Osteoblast (primary cell): ENCODE data around the gene PHYH. TPM values are rescaled to one million over a fixed set of nuclear protein-coding genes. Genes with fewer than 3 reads are reported as not detected.

Source experiments
- DNase-seq: peaks from one replicate; pipeline ENCODE4 v3.0.0; 2011; ENCODE audit warnings: low spot score, mixed read lengths; ENCODE audit not compliant: insufficient read length; ENCODE audit errors: missing footprints
- H2AFZ ChIP-seq: 2 replicates; pipeline ENCODE4 v1.6.0; 2011; ENCODE audit warnings: mild to moderate bottlenecking, low read length
- H3K27ac ChIP-seq: 2 replicates; pipeline ENCODE4 v1.5.1; 2011; ENCODE audit warnings: mild to moderate bottlenecking, low read depth, low read length, moderate library complexity
- H3K27me3 ChIP-seq: 2 replicates; pipeline ENCODE4 v1.6.0; 2012; ENCODE audit warnings: mild to moderate bottlenecking, control low read depth, inconsistent platforms, low read length, moderate library complexity; ENCODE audit not compliant: insufficient read depth
- H3K36me3 ChIP-seq: 2 replicates; pipeline ENCODE4 v1.5.1; 2011; ENCODE audit warnings: mild to moderate bottlenecking, low read length, control low read depth, moderate library complexity; ENCODE audit not compliant: insufficient read depth
- H3K4me1 ChIP-seq: 2 replicates; pipeline ENCODE4 v1.5.1; 2011; ENCODE audit warnings: mild to moderate bottlenecking, low read length, control low read depth, moderate library complexity; ENCODE audit not compliant: insufficient read depth
- H3K4me2 ChIP-seq: 2 replicates; pipeline ENCODE4 v1.6.0; 2011; ENCODE audit warnings: mild to moderate bottlenecking, low read length; ENCODE audit not compliant: insufficient read depth
- H3K4me3 ChIP-seq: fragments of 200-600 bp; sonication (generic); 3 replicates; pipeline ENCODE4 v1.5.1; 2012; ENCODE audit warnings: mild to moderate bottlenecking, low read length, inconsistent platforms; ENCODE audit not compliant: insufficient read depth
- H3K79me2 ChIP-seq: 2 replicates; pipeline ENCODE4 v1.6.0; 2012; ENCODE audit warnings: mild to moderate bottlenecking, low read length, control low read depth, inconsistent platforms; ENCODE audit not compliant: insufficient read depth
- H3K9me3 ChIP-seq: 2 replicates; pipeline ENCODE4 v1.5.1; 2011; ENCODE audit warnings: low read depth, low read length, control low read depth
- H4K20me1 ChIP-seq: 2 replicates; pipeline ENCODE4 v1.6.0; 2012; ENCODE audit warnings: mild to moderate bottlenecking, low read length, control low read depth; ENCODE audit not compliant: insufficient read depth
- CTCF ChIP-seq: IDR thresholded peaks from 2 replicates; pipeline ENCODE4 v1.5.1; 2011; ENCODE audit warnings: mild to moderate bottlenecking, low read depth, low read length, moderate library complexity; ENCODE audit errors: extremely low read depth
- total RNA-seq: library from RNA; depleted of rRNA; stranded (reverse); fragments of >200 nt; gene quantifications from 2 replicates; pipeline ENCODE4 v1.2.3, GENCODE V29; 2012

PHYH gene
- total RNA-seq, 1 donor, result 28.6 TPM

- no peak for TF ChIP-seq CTCF
- H3K4me3 ChIP-seq, result no peak overlapping the region
- H2AFZ ChIP-seq, result no peak overlapping the region
- H3K79me2 ChIP-seq, result no peaks in the 10 kb centered on the region
- no peaks in the 10 kb centered on the region for H3K27me3 ChIP-seq
- no peaks in the 10 kb centered on the region for H3K36me3 ChIP-seq
- no peak overlapping the region for H3K27ac ChIP-seq
- no peaks in the 10 kb centered on the region for H4K20me1 ChIP-seq
- no peak overlapping the region for H3K4me2 ChIP-seq
- no peaks in the 10 kb centered on the region for H3K4me1 ChIP-seq
- DNase-seq, result no peak
- H3K9me3 ChIP-seq, result no peaks in the 10 kb centered on the region
These were observed 8.2 kb upstream of the PHYH start for GRCh38 chr10:13308096-13308495.

GRCh38 chr10:13306103-13306502 is 6.2 kb upstream of the PHYH start:
- Histone ChIP-seq H3K4me2 (no peak overlapping the region), H3K36me3 (no peaks in the 10 kb centered on the region), H2AFZ (no peak overlapping the region), H3K79me2 (no peaks in the 10 kb centered on the region), H3K9me3 (no peaks in the 10 kb centered on the region), H3K4me1 (no peaks in the 10 kb centered on the region), H3K27me3 (no peaks in the 10 kb centered on the region), H3K4me3 (no peak overlapping the region), H4K20me1 (no peaks in the 10 kb centered on the region), H3K27ac (no peak overlapping the region)
- no peak for DNase-seq
- no peak for TF ChIP-seq CTCF

GRCh38 chr10:13302821-13303555 is 3.1 kb upstream of the PHYH start:
- Histone ChIP-seq H3K27ac (no peak overlapping the region), H3K4me3 (peak overlapping the region; percentile 91), H3K79me2 (peaks cover 5% of the 10 kb centered on the region), H3K4me1 (peaks cover 8% of the 10 kb centered on the region), H3K9me3 (no peaks in the 10 kb centered on the region), H3K4me2 (peak overlapping the region; percentile 98), H3K36me3 (no peaks in the 10 kb centered on the region), H2AFZ (peak overlapping the region; percentile 96), H3K27me3 (no peaks in the 10 kb centered on the region), H4K20me1 (no peaks in the 10 kb centered on the region)
- no peak for TF ChIP-seq CTCF
- no peak for DNase-seq

- TF ChIP-seq CTCF, result no peak
- H3K79me2 ChIP-seq, result peaks cover 5% of the 10 kb centered on the region
These were observed 972 bp downstream of the PHYH start for GRCh38 chr10:13298748-13299436.

More at GRCh38 chr10:13298748-13299436, 972 bp downstream of the PHYH start:
- no peaks in the 10 kb centered on the region for H4K20me1 ChIP-seq
- H3K4me3 ChIP-seq, result peak overlapping the region; percentile 75
- peak overlapping the region; percentile 87 for H3K27ac ChIP-seq
- H3K27me3 ChIP-seq, result no peaks in the 10 kb centered on the region
- peaks cover 8% of the 10 kb centered on the region for H3K36me3 ChIP-seq
- no peaks in the 10 kb centered on the region for H3K9me3 ChIP-seq
- peak overlapping the region; percentile 91 for H2AFZ ChIP-seq
- DNase-seq, result no peak
- peaks cover 8% of the 10 kb centered on the region for H3K4me1 ChIP-seq
- peak overlapping the region; percentile 95 for H3K4me2 ChIP-seq
